HG03159 (cell line): ENCODE results near the gene KIRREL3.

Experiments used
- ATAC-seq: cut with Tn5 transposase; IDR thresholded peaks from one replicate; pipeline ENCODE4 v1.9.1; 2021; ENCODE audit warnings: mild to moderate bottlenecking, moderate library complexity; ENCODE audit not compliant: unreplicated experiment

Gene KIRREL3

DNA sequence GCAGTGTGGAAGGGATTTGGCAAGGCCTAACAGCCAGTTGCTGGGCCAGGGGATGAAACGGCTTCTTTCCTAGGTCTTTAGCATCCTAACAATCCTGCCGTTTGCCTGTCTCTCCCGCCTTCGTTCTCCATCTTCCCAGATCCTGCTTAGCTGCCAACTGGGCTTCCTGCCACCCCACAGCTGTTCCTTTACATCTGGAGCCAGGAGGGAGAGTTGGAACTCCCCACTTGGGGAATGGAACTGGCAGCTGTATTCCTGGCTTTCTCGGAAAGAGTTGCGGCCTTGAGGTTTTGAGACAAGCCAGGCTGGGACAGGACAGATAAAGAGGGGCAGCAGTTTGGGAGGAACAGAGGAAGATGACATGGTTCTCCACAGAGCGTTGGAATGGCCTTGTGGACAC lies 585.4 kb downstream of the KIRREL3 start:
- no peak for ATAC-seq

DNA sequence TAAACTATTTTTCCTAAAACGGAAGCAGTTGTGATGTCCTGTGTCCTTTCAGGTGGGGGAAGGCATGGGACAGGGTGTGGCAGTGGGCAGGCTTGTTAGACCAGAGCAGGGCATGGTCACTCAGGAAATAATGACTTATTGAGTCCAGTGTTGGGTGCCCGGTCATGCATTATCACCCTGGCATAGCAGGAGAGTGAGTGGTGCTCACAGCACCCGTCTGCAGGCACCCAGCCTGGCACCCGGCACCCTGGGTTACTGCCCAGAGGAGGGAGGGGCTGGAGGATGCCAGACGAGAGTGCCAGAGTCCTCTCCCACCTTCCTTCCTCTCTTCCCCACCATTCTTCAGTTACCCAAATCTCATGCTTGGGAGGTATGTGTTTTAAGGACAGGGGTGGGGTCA lies 586.0 kb downstream of the KIRREL3 start:
- no peak for ATAC-seq

DNA sequence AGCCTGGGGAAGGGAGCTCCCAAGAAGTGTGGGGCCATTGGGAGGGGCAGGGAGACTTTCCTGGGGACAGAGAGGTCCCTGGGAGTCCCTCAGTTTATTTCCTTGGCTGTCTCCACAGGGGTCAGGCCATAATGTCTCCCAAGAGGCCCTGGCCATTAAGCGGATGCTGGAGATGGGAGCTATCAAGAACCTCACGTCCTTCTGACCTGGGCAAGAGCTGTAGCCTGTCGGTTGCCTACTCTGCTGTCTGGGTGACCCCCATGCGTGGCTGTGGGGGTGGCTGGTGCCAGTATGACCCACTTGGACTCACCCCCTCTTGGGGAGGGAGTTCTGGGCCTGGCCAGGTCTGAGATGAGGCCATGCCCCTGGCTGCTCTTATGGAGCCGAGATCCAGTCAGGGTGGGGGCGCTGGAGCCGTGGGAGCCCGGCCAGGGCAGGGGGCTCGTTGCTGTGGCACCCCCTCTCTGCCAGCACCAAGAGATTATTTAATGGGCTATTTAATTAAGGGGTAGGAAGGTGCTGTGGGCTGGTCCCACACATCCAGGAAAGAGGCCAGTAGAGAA lies 586.6 kb downstream of the KIRREL3 start:
- ATAC-seq: no peak

DNA sequence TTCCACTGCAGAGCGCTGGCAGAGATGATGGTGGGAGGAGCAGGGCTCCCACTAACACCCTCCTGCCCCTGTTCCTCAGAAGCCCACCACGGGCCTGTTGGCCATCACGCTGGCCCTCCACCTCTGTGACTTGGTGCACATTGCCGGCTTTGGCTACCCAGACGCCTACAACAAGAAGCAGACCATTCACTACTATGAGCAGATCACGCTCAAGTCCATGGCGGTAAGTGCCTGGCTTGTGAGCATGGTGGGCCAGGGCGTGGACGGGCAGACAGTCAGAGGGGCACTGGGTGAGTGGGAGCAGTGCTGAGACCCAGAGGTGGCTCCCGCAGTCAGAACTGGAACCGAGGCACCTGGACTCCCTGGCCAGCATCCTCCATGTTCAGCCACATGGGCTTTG lies 587.1 kb downstream of the KIRREL3 start:
- ATAC-seq: no peak

DNA sequence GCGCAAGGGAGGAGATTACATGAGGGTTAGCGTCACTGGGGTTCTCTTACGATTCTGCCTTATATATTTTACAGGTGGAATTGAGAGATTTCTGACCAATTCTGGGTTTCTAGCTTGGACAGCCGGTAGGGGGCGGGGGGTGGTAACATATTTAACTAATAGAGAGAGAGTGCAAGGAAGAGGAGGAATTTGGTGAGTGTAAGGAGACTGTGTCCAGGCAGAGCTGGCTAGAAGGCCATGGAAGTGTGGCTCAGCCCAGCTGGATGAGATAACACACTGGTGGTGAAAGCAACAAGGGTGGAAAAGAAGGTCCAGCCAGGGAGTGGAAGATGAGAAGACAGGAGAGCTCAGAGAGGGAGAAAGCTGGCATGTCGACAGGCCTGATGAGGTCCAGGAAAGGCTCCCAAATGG lies 588.6 kb downstream of the KIRREL3 start:
- no peak for ATAC-seq

DNA sequence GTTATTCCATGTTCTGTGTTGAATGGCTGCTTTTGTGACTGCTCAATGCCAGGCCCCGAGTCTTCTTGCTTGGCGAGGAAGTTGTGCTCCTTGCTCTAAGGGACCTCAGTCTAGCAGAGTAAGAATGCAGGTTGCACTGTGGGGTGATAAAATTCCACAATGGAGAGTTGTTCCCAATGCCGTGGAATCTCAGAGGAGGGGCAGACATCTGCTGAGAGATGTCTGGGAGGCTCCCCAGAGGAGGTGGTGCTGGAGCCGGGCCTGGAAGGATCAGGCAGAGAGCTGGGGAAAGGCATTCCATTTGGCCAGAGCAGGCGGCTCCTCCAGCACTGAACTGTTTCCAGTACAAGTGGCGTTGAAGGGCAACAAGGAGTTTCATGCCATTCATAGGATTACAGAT lies 589.9 kb downstream of the KIRREL3 start:
- no peak for ATAC-seq

DNA sequence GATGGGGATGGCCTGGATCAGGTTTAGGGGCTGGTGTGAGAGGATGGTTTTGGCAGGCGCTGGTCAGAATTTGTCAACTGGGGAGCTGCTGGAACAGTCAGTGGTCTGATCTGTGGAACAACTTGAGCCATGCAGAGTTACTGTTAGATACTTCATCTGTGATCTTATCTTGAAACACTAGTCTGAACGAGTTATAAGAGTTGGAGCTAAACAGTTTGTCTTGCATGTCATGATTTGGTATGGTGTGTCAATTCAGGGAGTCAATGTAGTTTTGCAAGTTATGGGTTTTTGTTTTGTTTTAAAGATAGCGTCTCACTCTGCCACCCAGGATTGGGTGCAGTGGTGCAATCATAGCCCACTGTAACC lies 591.0 kb downstream of the KIRREL3 start:
- ATAC-seq: no peak

DNA sequence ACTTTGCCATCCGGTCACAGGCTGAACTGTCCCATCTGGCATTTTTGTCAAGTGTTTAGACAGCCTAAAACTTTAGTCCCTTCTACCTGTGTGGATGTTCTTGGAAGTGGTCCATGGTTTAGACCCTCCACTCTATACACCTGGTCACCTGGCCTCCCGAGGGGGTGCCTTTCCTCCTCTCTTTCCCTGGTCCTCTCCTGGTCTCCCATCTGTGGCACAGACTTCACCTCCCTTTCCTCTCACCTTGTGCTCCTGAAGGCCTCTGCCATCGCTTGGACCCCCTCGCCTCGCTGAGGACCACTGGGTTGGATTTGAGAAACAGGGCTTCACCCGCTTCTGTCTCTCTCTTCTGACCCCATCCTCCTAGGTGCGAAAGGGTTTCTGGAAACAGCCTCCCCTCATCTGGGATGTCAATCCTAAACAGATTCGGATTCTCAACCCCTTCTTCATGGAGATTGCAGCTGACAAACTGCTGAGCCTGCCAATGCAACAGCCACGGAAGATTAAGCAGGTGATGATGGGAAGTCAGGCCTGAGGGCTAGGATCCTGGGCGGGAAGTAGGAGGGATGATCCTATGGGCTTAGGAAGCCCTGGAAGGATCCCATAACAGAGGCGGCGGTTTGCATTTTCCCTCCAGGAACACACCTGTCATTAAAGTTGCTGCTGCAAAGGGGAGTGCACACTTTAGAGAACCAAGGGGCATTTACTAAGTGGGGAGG lies 591.5 kb downstream of the KIRREL3 start:
- no peak for ATAC-seq

DNA sequence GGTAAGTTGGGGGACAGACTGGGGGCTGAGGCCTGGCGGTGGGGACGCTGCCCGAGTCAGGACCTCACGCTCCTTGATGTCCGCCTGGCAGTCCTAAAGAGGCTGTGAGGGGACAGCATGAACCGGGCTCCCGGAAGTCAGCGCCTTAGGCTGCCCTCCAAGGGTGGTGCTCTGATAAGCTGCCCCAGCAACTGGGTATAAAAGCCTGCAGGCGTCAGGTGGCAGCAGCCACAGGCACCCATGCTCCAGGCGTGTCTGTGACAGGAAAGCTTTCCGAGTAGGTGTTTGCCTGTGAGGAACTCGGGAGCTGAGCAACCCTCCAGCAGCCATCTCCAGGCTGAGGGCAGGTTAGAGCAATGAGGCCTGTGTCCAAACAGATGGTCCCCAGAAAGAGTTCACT lies 592.1 kb downstream of the KIRREL3 start:
- no peak for ATAC-seq

DNA sequence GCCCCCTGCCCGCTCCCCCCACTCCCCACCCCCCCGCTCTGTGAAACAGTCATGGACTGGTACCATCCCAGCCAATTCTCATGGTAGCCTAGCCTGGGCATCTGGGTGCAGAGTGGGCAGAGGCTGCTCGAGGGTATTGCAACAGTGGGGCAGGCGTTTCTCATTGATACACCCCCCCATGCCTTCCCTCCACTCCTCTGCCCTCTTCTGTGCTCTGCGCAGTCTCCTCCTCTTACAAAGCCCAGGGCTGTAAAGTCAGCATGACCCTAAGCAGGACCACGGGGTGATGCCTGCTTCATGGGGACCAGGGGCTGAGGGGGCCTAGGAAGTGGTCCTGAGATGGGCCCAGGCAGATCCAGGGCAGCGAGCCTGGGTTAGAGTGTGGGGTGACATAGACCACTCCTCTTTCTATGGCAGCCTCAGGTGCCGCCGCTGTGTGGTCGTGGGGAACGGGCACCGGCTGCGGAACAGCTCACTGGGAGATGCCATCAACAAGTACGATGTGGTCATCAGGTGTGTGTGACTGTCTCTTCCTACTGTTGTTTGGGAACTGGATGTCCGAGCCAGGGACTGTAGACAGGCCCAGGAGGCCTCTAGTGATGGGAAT lies 592.8 kb downstream of the KIRREL3 start:
- no peak for ATAC-seq

DNA sequence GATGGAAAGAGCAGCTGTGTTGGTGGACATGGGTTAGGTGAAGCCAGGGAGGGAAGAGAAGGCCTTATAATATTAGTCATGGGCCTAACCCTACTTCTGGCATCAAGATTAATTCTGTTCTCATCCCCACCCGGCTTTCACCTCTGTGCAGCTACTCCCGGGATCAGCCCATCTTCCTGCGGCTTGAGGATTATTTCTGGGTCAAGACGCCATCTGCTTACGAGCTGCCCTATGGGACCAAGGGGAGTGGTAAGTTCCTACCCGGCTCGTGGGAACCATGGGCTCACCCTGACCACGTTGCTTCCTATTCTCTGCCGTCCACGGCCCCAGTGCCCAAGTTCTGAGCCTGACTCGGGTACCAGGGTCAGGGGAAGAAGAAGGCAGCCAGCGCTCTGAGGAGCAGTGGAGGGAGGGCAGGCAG lies 593.5 kb downstream of the KIRREL3 start:
- ATAC-seq: no peak

DNA sequence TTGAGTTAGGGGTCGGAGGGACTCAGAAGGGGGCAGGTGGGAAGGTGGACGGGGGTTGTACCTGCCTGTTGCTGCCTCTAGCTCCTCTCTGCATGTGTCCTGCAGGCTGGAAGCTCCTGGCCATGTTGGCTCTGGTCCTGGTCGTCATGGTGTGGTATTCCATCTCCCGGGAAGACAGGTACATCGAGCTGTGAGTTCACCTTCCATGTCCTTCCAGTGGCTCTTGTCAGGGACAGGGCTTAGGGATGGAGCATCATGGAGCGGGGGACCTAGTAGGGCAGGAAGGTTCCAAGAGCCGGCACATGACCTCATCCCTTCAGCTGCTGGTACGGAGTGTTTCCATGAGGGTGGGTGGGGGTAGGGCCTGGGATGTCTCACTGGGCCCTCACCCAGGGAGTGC lies 594.2 kb downstream of the KIRREL3 start:
- no peak for ATAC-seq

DNA sequence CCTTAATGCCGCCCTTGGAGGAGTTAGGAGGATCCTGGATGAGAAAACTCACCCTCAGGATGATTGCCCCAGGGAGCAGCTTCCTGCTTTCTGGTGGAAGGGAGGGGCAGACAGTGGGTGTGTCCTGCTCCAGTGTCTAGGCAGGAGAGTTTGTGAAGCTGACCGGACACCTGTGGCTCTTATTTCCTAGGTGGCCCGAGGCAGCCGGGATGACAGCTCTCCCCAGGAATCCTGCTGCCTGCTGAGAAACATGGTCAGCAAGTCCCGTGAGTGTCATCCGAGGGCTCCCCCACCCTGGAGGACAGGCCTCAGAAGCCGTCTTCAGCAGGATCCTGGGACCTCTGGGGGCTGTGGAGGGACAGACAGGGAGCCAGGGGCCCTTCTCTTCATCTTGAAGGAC lies 594.7 kb downstream of the KIRREL3 start:
- no peak for ATAC-seq

DNA sequence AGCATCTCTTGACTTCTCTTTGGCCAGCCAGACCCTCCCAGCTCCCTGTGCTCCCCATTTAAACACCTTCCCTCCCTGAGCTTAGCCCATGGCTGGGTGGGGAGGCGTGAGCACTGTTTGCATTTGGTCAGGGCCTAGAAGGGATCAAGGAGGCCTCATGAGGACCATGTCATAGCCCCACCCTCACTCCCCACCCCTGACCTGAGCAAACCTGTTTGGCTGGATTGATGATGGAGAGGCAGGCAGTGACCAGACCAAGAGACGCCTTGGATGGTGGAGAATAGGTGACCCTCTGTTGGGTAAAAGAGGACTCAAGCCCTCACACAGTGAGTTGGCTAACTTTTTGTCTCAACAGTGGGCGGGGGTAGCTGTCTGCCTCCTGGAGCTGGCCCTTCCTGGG lies 595.2 kb downstream of the KIRREL3 start:
- no peak for ATAC-seq

DNA sequence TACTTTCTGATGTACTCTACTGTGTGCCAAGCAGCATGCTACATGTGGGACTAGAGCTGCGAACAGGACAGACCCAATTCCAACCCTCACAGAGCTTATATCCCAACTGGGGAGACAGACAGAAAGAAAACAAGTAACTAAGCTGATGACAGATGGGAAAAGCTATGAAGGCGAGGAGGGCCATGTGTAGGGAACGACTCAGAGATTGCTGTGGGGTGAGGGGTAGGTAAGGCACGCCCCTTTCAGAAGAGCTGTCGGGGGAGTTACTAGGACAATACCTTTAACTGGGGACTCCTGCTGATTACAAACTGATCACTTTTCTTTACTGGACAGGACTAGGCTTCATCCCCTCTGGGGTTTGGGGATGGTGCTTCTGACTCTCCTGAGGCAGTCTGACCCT lies 596.2 kb downstream of the KIRREL3 start:
- no peak for ATAC-seq

DNA sequence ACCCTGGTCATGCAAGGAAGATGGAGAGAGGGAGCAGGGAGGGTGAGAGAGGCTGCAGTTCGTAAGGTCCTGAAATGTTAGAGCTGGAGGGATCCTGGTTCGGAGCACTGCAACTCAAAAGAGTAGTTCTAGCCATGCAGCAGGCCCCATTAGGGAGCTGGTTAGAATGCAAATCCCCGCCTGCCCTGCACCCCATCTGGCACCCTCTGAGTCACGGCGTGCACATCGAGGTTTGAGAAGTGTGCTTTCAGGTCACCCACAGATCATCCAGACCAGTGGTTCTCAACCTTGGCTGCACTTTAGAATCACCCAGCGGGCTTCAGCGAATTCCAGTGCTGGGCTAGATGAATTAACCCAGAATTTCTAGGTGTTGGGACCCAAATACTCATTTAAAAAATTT lies 596.9 kb downstream of the KIRREL3 start:
- ATAC-seq: peak; percentile 87

DNA sequence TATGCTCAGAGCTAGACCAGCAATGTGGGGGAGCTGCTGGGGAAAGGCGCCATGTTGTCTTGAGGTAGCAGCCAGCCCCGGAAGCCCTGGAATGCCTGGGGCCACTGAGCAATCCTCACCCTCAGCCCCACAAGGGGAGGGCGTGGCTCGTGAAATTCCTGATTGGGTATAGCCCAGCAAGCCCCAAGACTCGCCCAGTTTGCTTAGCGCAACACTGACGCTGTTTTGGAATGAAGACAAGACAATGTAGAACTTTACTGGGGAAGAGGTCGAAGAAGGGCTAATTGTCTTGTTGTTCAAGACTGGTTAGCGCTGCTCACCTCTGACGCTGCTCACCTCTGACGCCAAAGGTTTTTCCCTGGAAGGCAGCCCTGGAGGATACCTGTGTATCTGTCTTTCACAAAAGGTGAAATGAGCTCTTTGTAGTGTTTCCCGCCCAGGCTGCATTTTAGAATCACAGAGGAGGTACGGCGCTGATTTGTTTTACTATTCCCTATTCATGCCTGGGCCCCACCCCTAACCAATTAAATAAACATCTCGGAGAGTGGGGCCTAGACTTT lies 597.5 kb downstream of the KIRREL3 start:
- ATAC-seq: no peak

DNA sequence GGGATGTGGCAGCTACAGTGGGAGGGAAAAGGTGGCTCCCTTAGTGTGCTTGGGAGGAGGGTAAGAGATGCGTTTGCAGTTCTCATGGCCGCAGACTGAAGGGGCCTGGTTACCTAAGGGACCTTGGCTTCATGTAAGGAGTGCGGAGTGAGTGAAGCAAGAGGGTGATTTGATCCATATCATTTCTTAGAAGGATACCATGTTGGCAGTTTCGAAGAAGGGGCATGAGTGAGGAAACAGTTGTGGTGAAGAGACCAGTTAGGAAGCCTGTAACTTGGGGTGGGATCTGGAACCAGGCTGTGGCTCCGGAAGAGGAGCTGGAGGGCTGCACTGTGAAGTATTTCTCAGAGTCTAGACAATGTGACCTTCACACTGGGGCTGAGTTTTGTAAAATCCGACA lies 600.1 kb downstream of the KIRREL3 start:
- ATAC-seq: no peak

DNA sequence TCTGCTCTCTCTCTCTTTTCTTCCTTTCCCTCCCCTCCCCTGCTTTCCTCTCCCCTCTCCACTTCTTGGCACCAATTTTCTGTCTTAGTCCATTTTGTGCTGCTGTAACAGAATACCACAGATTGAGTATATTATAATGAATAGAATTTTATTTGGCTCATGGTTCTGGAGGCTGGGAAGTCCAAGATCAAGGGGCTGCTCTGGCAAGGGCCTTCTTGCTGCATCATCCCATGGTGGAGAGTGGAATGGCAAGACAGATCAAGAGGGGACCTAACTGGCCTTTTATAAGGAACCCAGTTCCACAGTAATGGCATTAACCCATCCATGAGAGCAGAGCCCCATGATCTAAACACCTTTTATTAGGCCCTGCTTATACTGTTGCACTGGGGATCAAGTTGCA lies 600.6 kb downstream of the KIRREL3 start:
- no peak for ATAC-seq

DNA sequence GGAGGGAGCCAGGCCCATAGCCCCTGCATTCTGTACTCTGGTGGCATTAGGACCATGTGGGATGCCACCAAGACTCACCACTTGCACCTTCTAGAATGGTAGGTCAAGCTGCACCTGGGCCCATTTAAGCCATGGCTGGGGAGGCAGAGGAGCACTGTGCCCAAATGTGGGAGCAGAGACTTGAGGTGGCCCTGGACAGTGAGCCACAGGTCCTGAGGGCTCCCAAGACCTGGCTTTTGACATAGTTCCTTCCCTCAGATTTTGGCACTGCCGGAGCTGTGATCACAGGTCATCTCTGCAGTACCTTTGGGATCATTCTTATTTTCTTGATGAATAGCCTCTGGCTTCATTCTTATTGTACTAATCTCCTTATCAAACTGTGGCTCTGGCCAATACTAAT lies 601.8 kb downstream of the KIRREL3 start:
- no peak for ATAC-seq

DNA sequence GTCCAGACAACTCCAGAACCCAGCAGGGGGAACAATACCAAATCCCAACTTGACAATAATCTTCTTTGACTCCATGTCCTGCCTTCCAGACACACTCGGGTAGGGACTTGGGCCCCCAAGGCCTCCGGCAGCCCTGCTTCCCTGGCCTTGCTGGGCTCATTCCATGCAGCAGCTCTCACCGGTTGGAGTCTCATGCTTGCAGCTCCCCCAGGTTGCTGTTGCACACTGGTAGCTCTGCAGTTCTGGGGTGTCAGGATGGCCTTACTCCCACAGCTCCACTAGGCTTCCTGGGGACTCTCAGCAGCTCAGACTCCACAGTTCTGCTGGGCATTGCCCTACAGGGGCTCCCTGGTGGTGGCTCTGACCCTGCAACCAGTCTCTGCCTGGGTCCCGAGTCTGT lies 602.3 kb downstream of the KIRREL3 start:
- no peak for ATAC-seq

DNA sequence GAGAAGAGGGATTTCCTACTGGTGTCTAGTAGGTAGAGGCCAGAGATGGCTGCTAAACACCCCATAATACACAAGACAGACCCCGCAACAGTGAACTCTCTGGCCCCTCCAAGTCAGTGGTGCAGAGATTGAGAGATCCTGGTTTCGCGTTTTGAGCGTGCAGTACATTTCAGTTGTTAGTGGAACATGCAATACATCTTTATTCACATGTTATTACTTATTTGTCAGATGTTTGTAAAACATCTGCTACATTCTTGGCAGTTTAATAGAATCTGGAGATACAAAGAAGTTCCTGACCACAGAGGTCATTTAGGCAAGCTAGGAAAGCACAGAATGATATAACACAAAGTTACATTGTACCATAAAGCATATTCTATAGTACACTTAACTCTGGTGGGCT lies 603.6 kb downstream of the KIRREL3 start:
- ATAC-seq: no peak
